Measurements from ENCODE around the gene ITIH1. TPM values are rescaled to one million over a fixed set of nuclear protein-coding genes. Genes with fewer than 3 reads are reported as not detected.

ITIH1 gene
- total and polyA plus RNA-seq, 2 donors (not counting 3 experiments of a cell fraction or from before 2014, with no cell fraction given): not detected

- H3K9ac ChIP-seq (replicated peaks; ENCODE audit: extremely low read depth, insufficient read depth, low read length): no peak overlapping the region
- H3K36me3 ChIP-seq (ENCODE audit: control insufficient read depth in 2 of 2, extremely low read depth in 1 of 2, insufficient read depth in 2 of 2, low read length in 2 of 2): peaks cover 9 to 20% of the 10 kb centered on the region in 2 experiments
- TF ChIP-seq, protein P1, sequence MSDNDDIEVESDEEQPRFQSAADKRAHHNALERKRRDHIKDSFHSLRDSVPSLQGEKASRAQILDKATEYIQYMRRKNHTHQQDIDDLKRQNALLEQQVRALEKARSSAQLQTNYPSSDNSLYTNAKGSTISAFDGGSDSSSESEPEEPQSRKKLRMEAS (IDR thresholded peaks at IDR 0.05; ENCODE audit: insufficient read depth, insufficient read length): no peak
- TF ChIP-seq POLR2AphosphoS5 (IDR thresholded peaks at IDR 0.05; ENCODE audit: insufficient read depth, low read depth, low read length) (no peak), MYC (IDR thresholded peaks at IDR 0.05; ENCODE audit: low read depth, low read length) (no peak), EZH2 (IDR thresholded peaks at IDR 0.05; ENCODE audit: borderline replicate concordance, low read depth, low read length, severe bottlenecking) (no peak), JUN (IDR thresholded peaks at IDR 0.05; ENCODE audit: borderline replicate concordance, insufficient read depth, insufficient read length, low read depth) (no peak), POLR2A (IDR thresholded peaks at IDR 0.05; ENCODE audit: low read depth, low read length) (no peak), FOS (IDR thresholded peaks at IDR 0.05; ENCODE audit: borderline replicate concordance, insufficient read depth, low read length) (no peak), GATA2 (IDR thresholded peaks at IDR 0.05; ENCODE audit: insufficient read depth, insufficient read length, low read depth, low read length) (no peak)
- TF ChIP-seq, protein P2, sequence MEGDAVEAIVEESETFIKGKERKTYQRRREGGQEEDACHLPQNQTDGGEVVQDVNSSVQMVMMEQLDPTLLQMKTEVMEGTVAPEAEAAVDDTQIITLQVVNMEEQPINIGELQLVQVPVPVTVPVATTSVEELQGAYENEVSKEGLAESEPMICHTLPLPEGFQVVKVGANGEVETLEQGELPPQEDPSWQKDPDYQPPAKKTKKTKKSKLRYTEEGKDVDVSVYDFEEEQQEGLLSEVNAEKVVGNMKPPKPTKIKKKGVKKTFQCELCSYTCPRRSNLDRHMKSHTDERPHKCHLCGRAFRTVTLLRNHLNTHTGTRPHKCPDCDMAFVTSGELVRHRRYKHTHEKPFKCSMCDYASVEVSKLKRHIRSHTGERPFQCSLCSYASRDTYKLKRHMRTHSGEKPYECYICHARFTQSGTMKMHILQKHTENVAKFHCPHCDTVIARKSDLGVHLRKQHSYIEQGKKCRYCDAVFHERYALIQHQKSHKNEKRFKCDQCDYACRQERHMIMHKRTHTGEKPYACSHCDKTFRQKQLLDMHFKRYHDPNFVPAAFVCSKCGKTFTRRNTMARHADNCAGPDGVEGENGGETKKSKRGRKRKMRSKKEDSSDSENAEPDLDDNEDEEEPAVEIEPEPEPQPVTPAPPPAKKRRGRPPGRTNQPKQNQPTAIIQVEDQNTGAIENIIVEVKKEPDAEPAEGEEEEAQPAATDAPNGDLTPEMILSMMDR (IDR thresholded peaks at IDR 0.05; ENCODE audit: extremely low read depth in 1 of 2, insufficient read depth in 1 of 2, low read depth in 1 of 2, low read length in 2 of 2): no peak
- no peaks in the 10 kb centered on the region for H3K4me1 ChIP-seq (ENCODE audit: control insufficient read depth, extremely low read depth, insufficient read depth, low read length)
- dilution Hi-C loops (cut with MboI; ENCODE audit: extremely low pct_ligation_motif_present, low sequenced_read_pairs) (no loop called here), intact Hi-C loops (cut with micrococcal nuclease) (loop anchor here (2.0 to 5.0 kb wide), 2 partner anchors 191 to 244 kb away; no protein-coding TSS in a partner anchor)
- no peak overlapping the region for H2AFZ ChIP-seq (ENCODE audit: low read depth, low read length)
- no peaks in the 10 kb centered on the region for H3K27me3 ChIP-seq (ENCODE audit: control insufficient read depth in 2 of 2, insufficient read depth in 2 of 2, low read length in 2 of 2)
- H4K20me1 ChIP-seq (replicated peaks; ENCODE audit: control insufficient read depth, extremely low read depth, insufficient read depth, low read length): no peaks in the 10 kb centered on the region
- H3K4me3 ChIP-seq (replicated peaks in 1 of 3; ENCODE audit: insufficient read depth in 1 of 3, low read depth in 1 of 3, low read length in 3 of 3): no peak overlapping the region
- no peaks in the 10 kb centered on the region for H3K9me1 ChIP-seq (replicated peaks; ENCODE audit: control insufficient read depth, extremely low read depth, insufficient read depth, low read length)
- no peak for DNase-seq (ENCODE audit: low read depth, low spot score)
- CTCF ChIA-PET: interaction anchor here (0.6 to 2.6 kb wide), 10 partner anchors 9 to 244 kb away, joined by 3 to 15 read pairs (median 4); no protein-coding TSS in a partner anchor
- no peak for FAIRE-seq
- POLR2A ChIA-PET: no interaction called here
- no TSS peak for BruUV-seq (replicated peaks)
- no peaks in the 10 kb centered on the region for H3K79me2 ChIP-seq (ENCODE audit: control insufficient read depth, insufficient read depth, low read length)
- H3K9me3 ChIP-seq (replicated peaks; ENCODE audit: control insufficient read depth, insufficient read depth, low read length): no peaks in the 10 kb centered on the region
- no peak overlapping the region for H3K4me2 ChIP-seq (ENCODE audit: insufficient read depth, low read length)
- H3K27ac ChIP-seq (ENCODE audit: insufficient read depth, low read depth, low read length): no peak overlapping the region
These were observed 33.7 kb upstream of the ITIH1 start for GRCh38 chr3:52743721-52744120.

Data from endothelial cell of umbilical vein (primary cell).